H9 (cell line): ENCODE measurements around the gene GABRB2. TPM values are rescaled to one million over a fixed set of nuclear protein-coding genes. Genes with fewer than 3 reads are reported as not detected.

Experiments
- DNase-seq: peaks from one replicate; pipeline ENCODE4 v3.0.0-alpha.2; 2017
- H2AFZ ChIP-seq: one replicate; pipeline ENCODE4 v1.6.1; 2013; ENCODE audit warnings: mild to moderate bottlenecking, low read length, control low read depth, moderate library complexity
- H2AK5ac ChIP-seq: 2 replicates; pipeline ENCODE4 v1.6.1; 2013; ENCODE audit warnings: low read length, control low read depth, mixed read lengths; ENCODE audit not compliant: insufficient read length
- H2BK120ac ChIP-seq: one replicate; pipeline ENCODE4 v1.6.1; 2013; ENCODE audit warnings: low read depth, mild to moderate bottlenecking, low read length, control low read depth, inconsistent platforms; ENCODE audit not compliant: poor library complexity, severe bottlenecking
- H2BK12ac ChIP-seq: 2 replicates; pipeline ENCODE4 v1.6.1; 2013; ENCODE audit warnings: low read length, control low read depth, mixed read lengths, low read depth; ENCODE audit not compliant: insufficient read length
- H2BK15ac ChIP-seq: 2 replicates; pipeline ENCODE4 v1.6.1; 2013; ENCODE audit warnings: low read depth, low read length, control low read depth
- H2BK20ac ChIP-seq: one replicate; pipeline ENCODE4 v1.6.1; 2013; ENCODE audit warnings: low read depth, mild to moderate bottlenecking, low read length, control low read depth, inconsistent platforms; ENCODE audit not compliant: poor library complexity, severe bottlenecking
- H2BK5ac ChIP-seq: 2 replicates; pipeline ENCODE4 v1.6.1; 2013; ENCODE audit warnings: low read length, control low read depth, mixed read lengths; ENCODE audit not compliant: insufficient read length
- H3K14ac ChIP-seq: 2 replicates; pipeline ENCODE4 v1.6.1; 2013; ENCODE audit warnings: low read length, control low read depth; ENCODE audit not compliant: insufficient read depth
- H3K18ac ChIP-seq: 2 replicates; pipeline ENCODE4 v1.6.1; 2013; ENCODE audit warnings: low read depth, mild to moderate bottlenecking, mixed read lengths, low read length, control low read depth; ENCODE audit not compliant: insufficient read length
- H3K23ac ChIP-seq: 2 replicates; pipeline ENCODE4 v1.6.1; 2013; ENCODE audit warnings: low read length, control low read depth, mixed read lengths, low read depth; ENCODE audit not compliant: insufficient read length
- H3K23me2 ChIP-seq: 2 replicates; pipeline ENCODE4 v1.6.1; 2013; ENCODE audit warnings: low read depth, mild to moderate bottlenecking, mixed read lengths, low read length, control low read depth; ENCODE audit not compliant: insufficient read length, poor library complexity, severe bottlenecking
- H3K27ac ChIP-seq: 2 replicates; pipeline ENCODE4 v1.5.1; 2013; ENCODE audit warnings: low read length, control low read depth, mixed read lengths, low read depth; ENCODE audit not compliant: insufficient read length
- H3K27me3 ChIP-seq: 2 replicates; pipeline ENCODE4 v1.6.1; 2013; ENCODE audit warnings: low read length, control low read depth, inconsistent platforms; ENCODE audit not compliant: insufficient read depth
- H3K4ac ChIP-seq: 2 replicates; pipeline ENCODE4 v1.6.1; 2013; ENCODE audit warnings: low read depth, mild to moderate bottlenecking, control low read depth, inconsistent platforms, low read length, moderate library complexity
- H3K4me1 ChIP-seq: 2 replicates; pipeline ENCODE4 v1.6.1; 2013; ENCODE audit warnings: low read length, control low read depth, inconsistent platforms; ENCODE audit not compliant: insufficient read depth
- H3K4me2 ChIP-seq: 2 replicates; pipeline ENCODE4 v1.6.1; 2013; ENCODE audit warnings: low read length, control low read depth, mixed read lengths; ENCODE audit not compliant: insufficient read length, insufficient read depth
- H3K56ac ChIP-seq: 2 replicates; pipeline ENCODE4 v1.6.1; 2013; ENCODE audit warnings: low read depth, mild to moderate bottlenecking, mixed read lengths, low read length, control low read depth; ENCODE audit not compliant: insufficient read length
- H3K79me1 ChIP-seq: 2 replicates; pipeline ENCODE4 v1.6.1; 2013; ENCODE audit warnings: low read depth, mild to moderate bottlenecking, moderate library complexity, low read length, control low read depth, inconsistent platforms; ENCODE audit not compliant: insufficient read depth, poor library complexity, severe bottlenecking
- H3K79me2 ChIP-seq: 2 replicates; pipeline ENCODE4 v1.6.1; 2013; ENCODE audit warnings: low read length, control low read depth, inconsistent platforms; ENCODE audit not compliant: insufficient read depth
- H3K9ac ChIP-seq: 2 replicates; pipeline ENCODE4 v1.6.1; 2013; ENCODE audit warnings: low read length, control low read depth, mixed read lengths; ENCODE audit not compliant: insufficient read length; ENCODE audit errors: extremely low read depth
- H3K9me3 ChIP-seq: one replicate; pipeline ENCODE4 v1.6.1; 2013; ENCODE audit warnings: low read depth, low read length, inconsistent platforms; ENCODE audit not compliant: control insufficient read depth
- H3T11ph ChIP-seq: one replicate; pipeline ENCODE4 v1.6.1; 2013; ENCODE audit warnings: mild to moderate bottlenecking, low read length, control low read depth, inconsistent platforms
- H4K20me1 ChIP-seq: one replicate; pipeline ENCODE4 v1.6.1; 2013; ENCODE audit not compliant: control insufficient read depth, insufficient read length, insufficient read depth
- H4K5ac ChIP-seq: 2 replicates; pipeline ENCODE4 v1.6.1; 2013; ENCODE audit warnings: low read depth, mild to moderate bottlenecking, mixed read lengths, low read length, control low read depth; ENCODE audit not compliant: insufficient read length
- H4K8ac ChIP-seq: replicated peaks from 2 replicates; pipeline ENCODE4 v1.6.1; 2013; ENCODE audit warnings: low read length, control low read depth, mixed read lengths, low read depth; ENCODE audit not compliant: insufficient read length
- H4K91ac ChIP-seq: 2 replicates; pipeline ENCODE4 v1.6.1; 2013; ENCODE audit warnings: low read depth, mild to moderate bottlenecking, moderate library complexity, mixed read lengths, low read length, control low read depth; ENCODE audit not compliant: insufficient read length
- H3K27ac Mint-ChIP-seq, 3 experiments: 2 replicates in 2 of 3; 3 replicates in 1 of 3; pipeline ENCODE4 v1.8.0; 2020 to 2021; ENCODE audit warnings: mixed read lengths in 3 of 3, mild to moderate bottlenecking in 1 of 3, moderate library complexity in 1 of 3
- H3K27me3 Mint-ChIP-seq: 2 replicates; pipeline ENCODE4 v1.8.0; 2021; ENCODE audit warnings: low read depth, mild to moderate bottlenecking, moderate library complexity, mixed read lengths
- H3K36me3 Mint-ChIP-seq, 3 experiments: 2 replicates in 2 of 3; 3 replicates in 1 of 3; pipeline ENCODE4 v1.8.0; 2020 to 2021; ENCODE audit warnings: low read depth in 3 of 3, mixed read lengths in 3 of 3; ENCODE audit not compliant: insufficient read depth in 1 of 3
- H3K4me1 Mint-ChIP-seq, 2 experiments: 2 replicates each; pipeline ENCODE4 v1.8.0; 2020; ENCODE audit warnings: mixed read lengths in 2 of 2
- H3K4me3 Mint-ChIP-seq, 2 experiments: 2 replicates in 1 of 2; 3 replicates in 1 of 2; pipeline ENCODE4 v1.8.0; 2020 to 2021; ENCODE audit warnings: mild to moderate bottlenecking in 2 of 2, mixed read lengths in 2 of 2, moderate library complexity in 1 of 2
- H3K9me3 Mint-ChIP-seq, 2 experiments: 2 replicates in 1 of 2; 3 replicates in 1 of 2; pipeline ENCODE4 v1.8.0; 2020; ENCODE audit warnings: mild to moderate bottlenecking in 2 of 2, mixed read lengths in 2 of 2, moderate library complexity in 1 of 2
- CTCF ChIP-seq: fragments of 200-600 bp; sonication (generic); conservative IDR thresholded peaks from 3 replicates; pipeline ENCODE4 v1.8.0; 2021; ENCODE audit warnings: antibody characterized with exemption, mild to moderate bottlenecking
- WGBS: extraction: QIAGEN DNeasy Blood & Tissue Kit; methylation state at CpG from one replicate; pipeline ENCODE4 v1.1.7; 2013; ENCODE audit warnings: missing lambda C conversion rate, low lambda C conversion rate, mixed read lengths; ENCODE audit not compliant: insufficient read length; ENCODE audit errors: extremely low coverage; 5-methylcytosine and 5-hydroxymethylcytosine counted together
- total RNA-seq: library from RNA; stranded (reverse); gene quantifications from 2 replicates; pipeline ENCODE4 v1.2.1, GENCODE V29; 2021

GABRB2 gene
- total RNA-seq, 1 experiment from 2014 or later: 0.20 TPM

GRCh38 chr5:161410640-161411039 lies 135.9 kb downstream of the GABRB2 start:
- Histone ChIP-seq H3K79me1 (no peaks in the 10 kb centered on the region), H3K27ac (no peak overlapping the region), H3K23ac (no peak overlapping the region), H3K9ac (no peak overlapping the region), H3T11ph (no peak overlapping the region), H4K5ac (no peak overlapping the region), H2BK20ac (no peak overlapping the region), H3K18ac (no peak overlapping the region), H2BK120ac (no peak overlapping the region), H2BK5ac (no peak overlapping the region), H2BK12ac (no peak overlapping the region), H3K4me2 (no peak overlapping the region), H4K8ac (no peak overlapping the region), H3K4ac (no peak overlapping the region), H3K23me2 (no peaks in the 10 kb centered on the region), H3K9me3 (no peaks in the 10 kb centered on the region), H4K91ac (no peak overlapping the region), H4K20me1 (no peaks in the 10 kb centered on the region), H2AFZ (no peak overlapping the region), H3K14ac (no peak overlapping the region), H3K56ac (no peak overlapping the region), H3K79me2 (no peaks in the 10 kb centered on the region), H3K4me1 (no peaks in the 10 kb centered on the region), H3K27me3 (no peaks in the 10 kb centered on the region), H2BK15ac (no peak overlapping the region), H2AK5ac (no peak overlapping the region)
- no CpG with 5 or more reads among the region's 5 CpGs for WGBS
- Mint-ChIP-seq H3K9me3 (no peaks in the 10 kb centered on the region), H3K4me1 (no peaks in the 10 kb centered on the region), H3K36me3 (no peaks in the 10 kb centered on the region), H3K27ac (no peak overlapping the region; a peak in 1 of 7 replicates), H3K4me3 (no peak overlapping the region), H3K27me3 (no peaks in the 10 kb centered on the region)
- no peak for TF ChIP-seq CTCF
- no peak for DNase-seq
